Endothelial cell of umbilical vein (primary cell): ENCODE measurements around the gene USP36. TPM values are rescaled to one million over a fixed set of nuclear protein-coding genes. Genes with fewer than 3 reads are reported as not detected.

Experiments used
- BruUV-seq: library from RNA; stranded (reverse); fragments of 400-500 nt; replicated peaks from 2 replicates; lab custom pipeline; 2021; lab: Mats Ljungman, UMichigan
- CTCF ChIA-PET: fragments of 300-600, 350-600 bp; sonication (Branson Sonifier 250); formaldehyde crosslinking; loops from one replicate; lab custom pipeline; 2021; ENCODE audit warnings: antibody characterized with exemption, inconsistent platforms; lab: Charles Lee
- POLR2A ChIA-PET: fragments of 300-600, 350-600 bp; sonication (Branson Sonifier 250); formaldehyde crosslinking; loops from one replicate; lab custom pipeline; 2021; ENCODE audit warnings: antibody characterized with exemption, inconsistent platforms; lab: Charles Lee
- DNase-seq: peaks from one replicate; pipeline ENCODE4 v3.0.0-alpha.2; 2011; ENCODE audit warnings: low read depth, low spot score
- FAIRE-seq: peaks from 2 replicates; lab custom pipeline; 2011; peaks lifted over from hg19 to GRCh38; lab: Jason Lieb, UNC
- H2AFZ ChIP-seq: 2 replicates; pipeline ENCODE4 v1.6.0; 2012; ENCODE audit warnings: low read depth, low read length, control low read depth, inconsistent platforms
- H3K27ac ChIP-seq: 2 replicates; pipeline ENCODE4 v1.5.1; 2011; ENCODE audit warnings: low read depth, mild to moderate bottlenecking, control low read depth, low read length, moderate library complexity; ENCODE audit not compliant: insufficient read depth
- H3K27me3 ChIP-seq, 2 experiments: 2 replicates each; pipeline versions ENCODE4 v1.6.0 to v1.6.1; 2011; ENCODE audit warnings: low read length in 2 of 2, mixed read lengths in 1 of 2; ENCODE audit not compliant: control insufficient read depth in 2 of 2, insufficient read depth in 2 of 2
- H3K36me3 ChIP-seq, 2 experiments: 2 replicates in 1 of 2; 3 replicates in 1 of 2; pipeline ENCODE4 v1.5.1; 2011; ENCODE audit warnings: low read length in 2 of 2, mild to moderate bottlenecking in 1 of 2, moderate library complexity in 1 of 2; ENCODE audit not compliant: control insufficient read depth in 2 of 2, insufficient read depth in 2 of 2; ENCODE audit errors: extremely low read depth in 1 of 2
- H3K4me1 ChIP-seq: 3 replicates; pipeline ENCODE4 v1.5.1; 2011; ENCODE audit warnings: mild to moderate bottlenecking, low read length; ENCODE audit not compliant: control insufficient read depth, insufficient read depth; ENCODE audit errors: extremely low read depth
- H3K4me2 ChIP-seq: 2 replicates; pipeline ENCODE4 v1.6.1; 2011; ENCODE audit warnings: low read length, control low read depth, mixed read lengths; ENCODE audit not compliant: insufficient read depth
- H3K4me3 ChIP-seq, 3 experiments: fragments of 200-600 bp in 1 of 3; sonication (generic), shearing (Covaris generic) in 1 of 3; replicated peaks in 1 of 3; 2 replicates each; pipeline ENCODE4 v1.5.1; 2011 to 2016; ENCODE audit warnings: control low read depth in 3 of 3, low read length in 3 of 3, mild to moderate bottlenecking in 2 of 3, inconsistent platforms in 1 of 3, low read depth in 1 of 3, moderate library complexity in 1 of 3; ENCODE audit not compliant: insufficient read depth in 1 of 3
- H3K79me2 ChIP-seq: 2 replicates; pipeline ENCODE4 v1.6.0; 2012; ENCODE audit warnings: low read length, inconsistent platforms; ENCODE audit not compliant: control insufficient read depth, insufficient read depth
- H3K9ac ChIP-seq: replicated peaks from 2 replicates; pipeline ENCODE3; 2011; ENCODE audit warnings: low read length, control low read depth; ENCODE audit not compliant: insufficient read depth; ENCODE audit errors: extremely low read depth
- H3K9me1 ChIP-seq: replicated peaks from 3 replicates; pipeline ENCODE4 v1.6.0; 2011; ENCODE audit warnings: mild to moderate bottlenecking, low read length; ENCODE audit not compliant: control insufficient read depth, insufficient read depth; ENCODE audit errors: extremely low read depth
- H3K9me3 ChIP-seq: replicated peaks from 2 replicates; pipeline ENCODE4 v1.5.1; 2012; ENCODE audit warnings: low read length, inconsistent platforms; ENCODE audit not compliant: control insufficient read depth, insufficient read depth
- H4K20me1 ChIP-seq: replicated peaks from 2 replicates; pipeline ENCODE3; 2011; ENCODE audit warnings: mild to moderate bottlenecking, low read length; ENCODE audit not compliant: control insufficient read depth, insufficient read depth; ENCODE audit errors: extremely low read depth
- EZH2 ChIP-seq: IDR thresholded peaks from 2 replicates; pipeline ENCODE4 v1.6.1; 2012; ENCODE audit warnings: borderline replicate concordance, low read depth, mild to moderate bottlenecking, moderate library complexity, low read length, inconsistent platforms; ENCODE audit not compliant: severe bottlenecking
- FOS ChIP-seq: IDR thresholded peaks from 2 replicates; pipeline ENCODE4 v1.6.1; 2011; ENCODE audit warnings: mild to moderate bottlenecking, low read length, moderate library complexity, borderline replicate concordance; ENCODE audit not compliant: insufficient read depth
- GATA2 ChIP-seq: IDR thresholded peaks from 2 replicates; pipeline ENCODE4 v1.7.0; 2011; ENCODE audit warnings: low read depth, mild to moderate bottlenecking, moderate library complexity, mixed read lengths, low read length; ENCODE audit not compliant: insufficient read length, insufficient read depth
- JUN ChIP-seq: IDR thresholded peaks from 2 replicates; pipeline ENCODE4 v1.6.1; 2011; ENCODE audit warnings: borderline replicate concordance, low read depth; ENCODE audit not compliant: insufficient read length, insufficient read depth
- MYC ChIP-seq: IDR thresholded peaks from one replicate; pipeline ENCODE4 v1.6.1; 2011; ENCODE audit warnings: mild to moderate bottlenecking, low read depth, low read length
- POLR2A ChIP-seq: IDR thresholded peaks from 2 replicates; pipeline ENCODE4 v1.6.1; 2012; ENCODE audit warnings: low read depth, mild to moderate bottlenecking, control low read depth, low read length
- POLR2AphosphoS5 ChIP-seq: IDR thresholded peaks from 2 replicates; pipeline ENCODE4 v1.6.1; 2012; ENCODE audit warnings: low read depth, mild to moderate bottlenecking, control low read depth, low read length, moderate library complexity; ENCODE audit not compliant: insufficient read depth
- dilution Hi-C: fragments of 300-500 bp; cut with MboI; formaldehyde crosslinking; loops from one replicate; pipeline ENCODE4 v1.15.0; 2019; ENCODE audit warnings: low sequenced_read_pairs; ENCODE audit not compliant: extremely low pct_ligation_motif_present
- intact Hi-C: fragments of 100-400 bp; cut with micrococcal nuclease; formaldehyde crosslinking; loops from one replicate; pipeline ENCODE4 v1.10.0; 2022
- polyA plus RNA-seq, 4 experiments: library from polyadenylated mRNA; depleted of rRNA in 3 of 4; stranded (reverse) in 3 of 4; unstranded in 1 of 4; fragments of >200 nt; gene quantifications; 2 replicates each; pipeline versions ENCODE4 v1.2.1 to v1.2.3, GENCODE V29; 2011 to 2012; ENCODE audit warnings: missing spikeins in 1 of 4
- total RNA-seq: library from RNA; stranded (reverse); gene quantifications from 2 replicates; pipeline ENCODE4 v1.2.3, GENCODE V29; 2021
- TF ChIP-seq, protein P1 (sequence below), 2 donors: IDR thresholded peaks; 1 replicate in 1 of 2; 2 replicates in 1 of 2; pipeline ENCODE4 v1.5.1; 2011; ENCODE audit warnings: low read length in 2 of 2, mild to moderate bottlenecking in 2 of 2, moderate library complexity in 2 of 2, control low read depth in 1 of 2, inconsistent platforms in 1 of 2, low read depth in 1 of 2; ENCODE audit not compliant: insufficient read depth in 1 of 2; ENCODE audit errors: extremely low read depth in 1 of 2
- TF ChIP-seq, protein P2 (sequence below): IDR thresholded peaks from 2 replicates; pipeline ENCODE4 v1.6.1; 2011; ENCODE audit not compliant: insufficient read depth, insufficient read length

USP36 gene
- total and polyA plus RNA-seq, 2 donors (not counting 3 experiments of a cell fraction or from before 2014, with no cell fraction given), result 29.8 to 46.6 TPM

DNA sequence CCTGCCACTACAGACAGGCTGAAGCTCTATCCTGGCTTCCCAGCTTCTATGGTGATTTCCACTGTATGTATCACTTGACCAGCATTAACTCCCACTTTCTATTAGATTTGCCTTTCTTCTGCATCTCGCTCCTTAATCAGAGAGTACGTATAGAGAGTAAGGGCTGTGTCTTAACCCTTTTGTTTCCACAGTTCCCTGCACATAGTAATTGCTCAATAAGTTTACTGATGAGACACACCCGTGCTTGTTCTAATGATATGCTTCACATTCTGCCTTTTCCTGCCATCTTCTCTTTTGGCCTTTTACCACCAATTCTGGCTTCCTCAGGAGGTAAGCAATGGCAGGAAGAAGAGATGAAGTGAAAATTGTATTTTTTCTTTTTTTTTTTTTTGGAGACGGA is 20.6 kb upstream of the USP36 start:
- dilution Hi-C loops (no loop called here), intact Hi-C loops (no loop called here)
- no peak for DNase-seq
- no peaks in the 10 kb centered on the region for H3K9me1 ChIP-seq
- peak overlapping the region; percentile 93 for H3K27ac ChIP-seq
- H4K20me1 ChIP-seq, result no peaks in the 10 kb centered on the region
- no peak overlapping the region for H3K4me3 ChIP-seq
- no TSS peak for BruUV-seq
- H2AFZ ChIP-seq, result no peak overlapping the region
- TF ChIP-seq EZH2, result no peak
- TF ChIP-seq, protein P1, sequence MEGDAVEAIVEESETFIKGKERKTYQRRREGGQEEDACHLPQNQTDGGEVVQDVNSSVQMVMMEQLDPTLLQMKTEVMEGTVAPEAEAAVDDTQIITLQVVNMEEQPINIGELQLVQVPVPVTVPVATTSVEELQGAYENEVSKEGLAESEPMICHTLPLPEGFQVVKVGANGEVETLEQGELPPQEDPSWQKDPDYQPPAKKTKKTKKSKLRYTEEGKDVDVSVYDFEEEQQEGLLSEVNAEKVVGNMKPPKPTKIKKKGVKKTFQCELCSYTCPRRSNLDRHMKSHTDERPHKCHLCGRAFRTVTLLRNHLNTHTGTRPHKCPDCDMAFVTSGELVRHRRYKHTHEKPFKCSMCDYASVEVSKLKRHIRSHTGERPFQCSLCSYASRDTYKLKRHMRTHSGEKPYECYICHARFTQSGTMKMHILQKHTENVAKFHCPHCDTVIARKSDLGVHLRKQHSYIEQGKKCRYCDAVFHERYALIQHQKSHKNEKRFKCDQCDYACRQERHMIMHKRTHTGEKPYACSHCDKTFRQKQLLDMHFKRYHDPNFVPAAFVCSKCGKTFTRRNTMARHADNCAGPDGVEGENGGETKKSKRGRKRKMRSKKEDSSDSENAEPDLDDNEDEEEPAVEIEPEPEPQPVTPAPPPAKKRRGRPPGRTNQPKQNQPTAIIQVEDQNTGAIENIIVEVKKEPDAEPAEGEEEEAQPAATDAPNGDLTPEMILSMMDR (IDR thresholded peaks at IDR 0.05; ENCODE audit: extremely low read depth in 1 of 2, insufficient read depth in 1 of 2, low read depth in 1 of 2, low read length in 2 of 2), result no peak
- TF ChIP-seq MYC, result no peak
- no peak for TF ChIP-seq GATA2
- TF ChIP-seq FOS, result no peak
- TF ChIP-seq, protein P2, sequence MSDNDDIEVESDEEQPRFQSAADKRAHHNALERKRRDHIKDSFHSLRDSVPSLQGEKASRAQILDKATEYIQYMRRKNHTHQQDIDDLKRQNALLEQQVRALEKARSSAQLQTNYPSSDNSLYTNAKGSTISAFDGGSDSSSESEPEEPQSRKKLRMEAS, result no peak
- TF ChIP-seq JUN, result no peak
- no peak for TF ChIP-seq POLR2A
- no peak for TF ChIP-seq POLR2AphosphoS5
- H3K4me2 ChIP-seq, result no peak overlapping the region
- ChIA-PET POLR2A (no interaction called here), CTCF (interaction anchor here (1.0 kb wide), 1 partner anchor 8 kb away, joined by 3 read pairs; no protein-coding TSS in a partner anchor)
- H3K9me3 ChIP-seq, result no peaks in the 10 kb centered on the region
- H3K9ac ChIP-seq, result no peak overlapping the region
- peaks cover 2 to 9% of the 10 kb centered on the region in 2 experiments for H3K36me3 ChIP-seq
- no peak for FAIRE-seq
- no peaks in the 10 kb centered on the region for H3K27me3 ChIP-seq
- peaks cover 21% of the 10 kb centered on the region for H3K4me1 ChIP-seq
- H3K79me2 ChIP-seq, result no peaks in the 10 kb centered on the region
